ENCODE results near the gene XRCC6.
A peak's percentile ranks its signal among the peaks of the same experiment; 100 is the strongest.
"Not testable (repeated sequence)": the region's sequence is repeated elsewhere in the genome, so short reads cannot be mapped to it uniquely, and the experiment has no call there.

The XRCC6 gene

GRCh38 chr22:41686890-41687289 lies 65.8 kb downstream of the XRCC6 start:
- DNase-seq (ENCODE audit: low spot score) = not testable (repeated sequence)

GRCh38 chr22:41687901-41688364 lies 66.8 kb downstream of the XRCC6 start:
- DNase-seq (ENCODE audit: low spot score) = no peak

GRCh38 chr22:41688365-41689211 lies 67.5 kb downstream of the XRCC6 start, which contains the start of gene SNU13:
TSS of gene SNU13 (minus strand) at chr22:41688867. CDS start at chr22:41688796, 71 bp downstream.
- DNase-seq (ENCODE audit: low spot score) = peak; percentile 90

- no peak for DNase-seq (ENCODE audit: low spot score)
These were observed 69.4 kb downstream of the XRCC6 start for GRCh38 chr22:41690476-41690875.

GRCh38 chr22:41695211-41695610 lies 74.1 kb downstream of the XRCC6 start:
- DNase-seq (ENCODE audit: low spot score) = no peak

GRCh38 chr22:41696703-41697102 lies 75.6 kb downstream of the XRCC6 start:
- no peak for DNase-seq (ENCODE audit: low spot score)

GRCh38 chr22:41697126-41697775 lies 76.2 kb downstream of the XRCC6 start:
- DNase-seq (ENCODE audit: low spot score) = peak; percentile 87

GRCh38 chr22:41699264-41700107 lies 78.4 kb downstream of the XRCC6 start, which contains the start of gene MEI1:
TSS of gene MEI1 (plus strand) at chr22:41699503. CDS start at chr22:41699539, 36 bp downstream.
- peak; percentile 70 for DNase-seq (ENCODE audit: low spot score)

- no peak for DNase-seq (ENCODE audit: low spot score)
These were observed 78.9 kb downstream of the XRCC6 start for GRCh38 chr22:41700108-41700364.

GRCh38 chr22:41702763-41703162 lies 81.7 kb downstream of the XRCC6 start:
- no peak for DNase-seq (ENCODE audit: low spot score)

- DNase-seq (ENCODE audit: low spot score) = no peak
These were observed 88.2 kb downstream of the XRCC6 start for GRCh38 chr22:41709341-41709740.

- DNase-seq (ENCODE audit: low spot score) = no peak
These were observed 91.9 kb downstream of the XRCC6 start for GRCh38 chr22:41713004-41713403.

All from hematopoietic multipotent progenitor cell treated with erythropoietin and hydrocortisone succinate and interleukin-3 and kit ligand, for 15 days (in vitro differentiated cells).